Tibial artery (tissue), 4 donors: Measurements from ENCODE around the gene NEDD9.

Experiments
- DNase-seq, 2 donors: peaks; one replicate each; pipeline ENCODE4 v3.0.0-alpha.2; 2019
- H3K27ac ChIP-seq, 2 donors: fragments of 200-600 bp; sonication (generic) in 1 of 2; 1 replicate in 1 of 2; 2 replicates in 1 of 2; pipeline ENCODE4 v1.5.1; 2018 to 2019; ENCODE audit warnings: mild to moderate bottlenecking in 1 of 2
- H3K27me3 ChIP-seq, 2 donors: fragments of 200-600 bp; sonication (generic) in 1 of 2; one replicate each; pipeline versions ENCODE4 v1.5.1 to v1.6.0; 2016 to 2019
- H3K36me3 ChIP-seq, 3 donors: fragments of 200-600 bp; sonication (generic) in 2 of 3; one replicate each; pipeline ENCODE4 v1.5.1; 2016 to 2019; ENCODE audit warnings: mild to moderate bottlenecking in 2 of 3
- H3K4me1 ChIP-seq, 4 donors: fragments of 200-600 bp; sonication (generic) in 2 of 4; 1 replicate in 3 of 4; 2 replicates in 1 of 4; pipeline ENCODE4 v1.5.1; 2016 to 2019
- H3K4me3 ChIP-seq, 2 donors: fragments of 200-600 bp; sonication (generic) in 1 of 2; 1 replicate in 1 of 2; 2 replicates in 1 of 2; pipeline ENCODE4 v1.5.1; 2018 to 2019; ENCODE audit warnings: mild to moderate bottlenecking in 2 of 2
- H3K9me3 ChIP-seq, 3 donors: fragments of 200-600 bp; sonication (generic) in 1 of 3; one replicate each; pipeline ENCODE4 v1.5.1; 2016 to 2019
- intact Hi-C: fragments of 100-400 bp; cut with DNase I; formaldehyde crosslinking; loops from one replicate; pipeline ENCODE4 v1.15.0; 2023; ENCODE audit warnings: low total_unique reads
- TF ChIP-seq, protein P1 (sequence below), 2 experiments: fragments of 200-600 bp in 1 of 2; fragments of 450-650 bp in 1 of 2; IDR thresholded peaks; one replicate each; pipeline ENCODE4 v1.5.1; 2017 to 2019; ENCODE audit warnings: antibody characterized with exemption in 2 of 2, mild to moderate bottlenecking in 1 of 2, moderate library complexity in 1 of 2

Gene NEDD9

DNA sequence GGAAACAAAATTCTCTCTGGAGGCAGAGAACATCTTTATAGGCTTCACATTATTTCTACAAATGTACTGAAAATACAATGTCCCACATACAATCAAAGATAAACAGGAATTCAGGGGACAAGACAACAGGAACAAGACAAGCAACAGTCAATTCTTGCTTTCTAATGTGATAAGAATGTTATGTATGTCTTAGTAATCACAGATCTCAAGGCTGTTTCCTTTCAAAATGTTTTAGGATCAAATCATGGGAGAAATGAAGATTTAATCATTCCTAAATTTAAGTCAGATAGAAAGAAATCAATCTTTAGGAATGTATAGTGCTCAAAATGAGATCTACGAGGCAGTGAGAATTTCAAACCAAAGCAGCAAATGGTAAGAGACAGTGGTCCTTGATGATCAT lies 32.1 kb downstream of the NEDD9 start:
- DNase-seq = no peak
- Histone ChIP-seq H3K4me3 (no peak overlapping the region), H3K4me1 (peaks cover 4 to 93% (median 46%) of the 10 kb centered on the region in 4 donors), H3K27me3 (no peaks in the 10 kb centered on the region), H3K36me3 (peaks cover 0 to 40% (median 6%) of the 10 kb centered on the region in 3 donors), H3K27ac (no peak overlapping the region), H3K9me3 (no peaks in the 10 kb centered on the region)
- TF ChIP-seq, protein P1, sequence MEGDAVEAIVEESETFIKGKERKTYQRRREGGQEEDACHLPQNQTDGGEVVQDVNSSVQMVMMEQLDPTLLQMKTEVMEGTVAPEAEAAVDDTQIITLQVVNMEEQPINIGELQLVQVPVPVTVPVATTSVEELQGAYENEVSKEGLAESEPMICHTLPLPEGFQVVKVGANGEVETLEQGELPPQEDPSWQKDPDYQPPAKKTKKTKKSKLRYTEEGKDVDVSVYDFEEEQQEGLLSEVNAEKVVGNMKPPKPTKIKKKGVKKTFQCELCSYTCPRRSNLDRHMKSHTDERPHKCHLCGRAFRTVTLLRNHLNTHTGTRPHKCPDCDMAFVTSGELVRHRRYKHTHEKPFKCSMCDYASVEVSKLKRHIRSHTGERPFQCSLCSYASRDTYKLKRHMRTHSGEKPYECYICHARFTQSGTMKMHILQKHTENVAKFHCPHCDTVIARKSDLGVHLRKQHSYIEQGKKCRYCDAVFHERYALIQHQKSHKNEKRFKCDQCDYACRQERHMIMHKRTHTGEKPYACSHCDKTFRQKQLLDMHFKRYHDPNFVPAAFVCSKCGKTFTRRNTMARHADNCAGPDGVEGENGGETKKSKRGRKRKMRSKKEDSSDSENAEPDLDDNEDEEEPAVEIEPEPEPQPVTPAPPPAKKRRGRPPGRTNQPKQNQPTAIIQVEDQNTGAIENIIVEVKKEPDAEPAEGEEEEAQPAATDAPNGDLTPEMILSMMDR (IDR thresholded peaks at IDR 0.05) = no peak
- intact Hi-C loops = no loop called here

DNA sequence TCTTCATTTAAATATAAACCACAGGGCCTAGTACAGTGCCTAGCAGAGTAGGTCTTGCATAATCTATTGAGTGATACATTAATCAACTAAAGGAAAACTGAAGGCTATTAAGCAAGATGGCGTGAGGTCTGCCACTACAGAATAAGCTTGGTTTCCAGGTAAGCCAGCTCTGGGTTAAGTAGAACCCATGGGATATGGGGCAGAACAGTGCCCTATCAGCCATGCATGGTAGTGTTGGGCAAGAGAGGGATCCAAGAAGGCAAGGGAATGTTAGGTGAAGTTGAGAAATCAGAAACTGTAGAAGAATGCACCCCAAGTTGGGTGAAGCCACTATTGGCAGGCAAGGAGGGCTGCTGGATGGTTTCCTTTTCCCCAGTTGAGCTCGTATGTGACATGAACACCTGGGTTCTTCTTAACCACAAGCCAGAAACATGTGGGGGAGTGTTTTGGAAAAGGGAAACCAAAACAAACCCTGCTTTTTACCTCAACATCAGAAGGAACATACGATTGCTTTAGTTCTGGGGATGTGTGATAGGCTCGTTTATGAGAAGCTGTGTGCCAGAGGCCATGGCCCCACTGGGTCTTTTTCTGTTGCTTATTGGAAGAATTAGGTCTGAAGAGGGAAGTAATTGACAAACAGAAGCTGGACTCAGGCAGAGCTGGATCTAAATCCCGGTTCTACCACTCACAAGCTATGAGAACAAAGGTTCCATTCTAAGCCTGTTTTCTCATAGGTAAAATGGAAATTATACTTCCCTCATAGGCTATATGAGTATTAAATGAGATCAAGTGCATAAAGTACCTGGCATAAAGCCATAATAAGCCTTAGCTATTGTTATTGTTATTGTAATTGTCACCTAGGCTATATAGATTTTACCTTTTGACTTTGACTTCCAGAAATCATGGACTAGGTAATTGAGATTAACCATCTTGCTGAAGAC lies 33.5 kb downstream of the NEDD9 start:
- no peaks in the 10 kb centered on the region for H3K27me3 ChIP-seq
- no peaks in the 10 kb centered on the region for H3K9me3 ChIP-seq
- H3K27ac ChIP-seq = peak overlapping the region in 1 of 2 donors; percentile 65
- no peak overlapping the region for H3K4me3 ChIP-seq
- TF ChIP-seq, protein P1 (IDR thresholded peaks at IDR 0.05) = no peak
- peaks cover 6 to 95% (median 52%) of the 10 kb centered on the region in 4 donors for H3K4me1 ChIP-seq
- intact Hi-C loops = no loop called here
- no peak for DNase-seq
- H3K36me3 ChIP-seq = peaks cover 0 to 41% (median 6%) of the 10 kb centered on the region in 3 donors

DNA sequence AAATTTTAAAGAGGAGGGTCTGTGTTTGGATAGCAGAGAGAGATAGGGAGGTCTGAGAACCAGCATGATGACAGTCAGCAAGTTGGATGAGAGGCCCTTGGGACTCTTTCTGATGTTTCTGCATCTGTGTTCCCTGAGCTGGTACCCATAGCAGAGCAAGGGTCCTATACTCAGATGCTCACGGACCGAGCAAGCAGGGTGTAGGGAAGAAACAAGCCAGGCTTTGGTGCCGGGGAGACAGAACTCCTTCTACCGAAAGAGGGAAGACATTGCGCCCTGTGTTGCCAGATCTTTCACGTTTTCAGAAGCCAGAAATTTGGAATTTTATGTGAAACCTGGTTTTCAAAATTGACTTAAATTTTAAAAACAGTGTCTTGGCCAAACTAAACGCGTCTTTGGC lies 34.6 kb downstream of the NEDD9 start:
- TF ChIP-seq, protein P1 (IDR thresholded peaks at IDR 0.05) = no peak
- H3K4me1 ChIP-seq = peaks cover 6 to 87% (median 50%) of the 10 kb centered on the region in 4 donors
- H3K9me3 ChIP-seq = no peaks in the 10 kb centered on the region
- H3K36me3 ChIP-seq = peaks cover 5 to 47% (median 14%) of the 10 kb centered on the region in 3 donors
- intact Hi-C loops = no loop called here
- H3K4me3 ChIP-seq = no peak overlapping the region
- H3K27ac ChIP-seq = peak overlapping the region; percentile 60 to 65
- no peak for DNase-seq
- no peaks in the 10 kb centered on the region for H3K27me3 ChIP-seq

DNA sequence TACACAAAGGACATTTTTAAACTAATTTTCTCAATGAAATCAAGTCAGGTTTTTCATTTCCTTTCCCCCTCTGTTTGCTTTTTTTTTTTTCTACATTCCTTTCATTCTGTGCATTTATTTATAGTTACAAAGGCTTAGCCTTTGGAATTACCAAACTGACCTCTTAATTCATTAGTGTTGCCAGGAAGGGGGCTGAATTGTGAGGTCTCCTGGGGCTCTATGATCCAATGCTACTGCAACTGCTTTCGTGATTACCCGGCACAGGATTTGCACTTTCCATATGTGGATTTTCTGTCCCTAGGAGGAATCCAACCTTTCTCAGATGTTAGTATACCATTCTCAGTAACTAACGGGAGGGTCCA lies 35.3 kb downstream of the NEDD9 start:
- H3K4me3 ChIP-seq = no peak overlapping the region
- H3K36me3 ChIP-seq = peaks cover 12 to 54% (median 21%) of the 10 kb centered on the region in 3 donors
- no peaks in the 10 kb centered on the region for H3K27me3 ChIP-seq
- H3K4me1 ChIP-seq = peaks cover 6 to 80% (median 47%) of the 10 kb centered on the region in 4 donors
- no peak for DNase-seq
- TF ChIP-seq, protein P1 (IDR thresholded peaks at IDR 0.05) = no peak
- intact Hi-C loops = no loop called here
- H3K9me3 ChIP-seq = no peaks in the 10 kb centered on the region
- H3K27ac ChIP-seq = peak overlapping the region; percentile 60 to 65

DNA sequence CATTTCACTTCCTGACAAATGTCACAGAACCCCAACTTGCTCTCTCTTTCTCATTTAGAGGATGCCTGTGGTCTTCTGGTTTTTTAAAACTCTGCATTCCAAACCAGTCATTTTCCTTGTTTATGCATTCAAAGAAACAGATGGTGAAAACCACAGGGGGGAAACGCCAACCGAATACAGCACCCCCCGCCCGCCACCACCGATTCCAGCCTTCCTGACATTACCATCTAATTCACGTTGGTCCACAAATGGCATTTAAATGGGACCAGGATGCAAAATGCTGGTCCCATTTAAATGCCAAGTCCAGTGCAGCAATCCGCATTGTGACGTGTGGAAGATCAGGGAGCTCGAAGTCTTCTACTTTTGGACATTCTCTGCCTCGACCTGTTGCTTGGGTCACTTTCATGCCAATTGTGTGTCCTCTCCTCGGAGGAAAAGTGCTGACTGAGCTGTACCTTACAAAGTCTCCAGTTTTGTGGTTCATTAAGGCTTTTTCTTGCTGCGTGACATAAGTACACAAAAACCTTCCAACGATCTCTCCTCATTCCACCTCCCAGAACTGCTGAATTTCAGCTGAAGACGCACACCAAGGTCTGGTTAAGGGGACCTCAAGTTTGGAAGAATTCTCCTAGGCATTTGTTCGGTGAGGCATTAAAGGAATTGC lies 35.8 kb downstream of the NEDD9 start:
- Histone ChIP-seq H3K9me3 (no peaks in the 10 kb centered on the region), H3K4me1 (peaks cover 6 to 75% (median 44%) of the 10 kb centered on the region in 4 donors), H3K4me3 (no peak overlapping the region), H3K27me3 (no peaks in the 10 kb centered on the region), H3K27ac (peak overlapping the region; percentile 60 to 65), H3K36me3 (peaks cover 17 to 59% (median 26%) of the 10 kb centered on the region in 3 donors)
- intact Hi-C loops = no loop called here
- no peak for DNase-seq
- TF ChIP-seq, protein P1 (IDR thresholded peaks at IDR 0.05) = no peak
